ENCODE measurements around the gene TBC1D4.
A peak's percentile ranks its signal among the peaks of the same experiment; 100 is the strongest.

Gene TBC1D4

GRCh38 chr13:75458696-75459422 is 23.1 kb downstream of the TBC1D4 start:
- Histone ChIP-seq H2BK12ac (ENCODE audit: low read length) (no peak overlapping the region), H3K27ac (ENCODE audit: low read depth, low read length) (no peak overlapping the region), H3K27me3 (ENCODE audit: insufficient read depth, low read length) (no peaks in the 10 kb centered on the region), H4K91ac (ENCODE audit: low read depth, low read length) (no peak overlapping the region), H4K12ac (ENCODE audit: low read depth, low read length) (no peak overlapping the region), H3K9ac (ENCODE audit: low read length) (no peak overlapping the region), H3K14ac (ENCODE audit: low read length) (no peak overlapping the region), H3K4me3 (ENCODE audit: low read depth, low read length) (no peak overlapping the region), H2BK5ac (ENCODE audit: low read depth, low read length, poor library complexity) (no peak overlapping the region), H3K4ac (ENCODE audit: low read depth, low read length) (no peak overlapping the region), H3K79me2 (ENCODE audit: control insufficient read depth, insufficient read depth, low read length, poor library complexity) (no peaks in the 10 kb centered on the region), H3K4me1 (ENCODE audit: control insufficient read depth in 1 of 2, insufficient read depth in 2 of 2, low read length in 2 of 2) (peaks cover 0 to 3% of the 10 kb centered on the region in 2 experiments), H2AK5ac (ENCODE audit: low read length) (no peak overlapping the region), H3K18ac (ENCODE audit: low read length) (no peak overlapping the region), H3K9me3 (ENCODE audit: insufficient read depth, low read depth, low read length) (no peaks in the 10 kb centered on the region), H3K23ac (ENCODE audit: low read length) (no peak overlapping the region), H3K4me2 (ENCODE audit: low read length) (no peak overlapping the region), H3K36me3 (ENCODE audit: control insufficient read depth in 1 of 2, insufficient read depth in 2 of 2, low read length in 2 of 2) (no peaks in the 10 kb centered on the region), H4K8ac (ENCODE audit: low read depth, low read length) (no peak overlapping the region), H2BK120ac (ENCODE audit: insufficient read depth, low read length, poor library complexity) (no peak overlapping the region), H3K79me1 (ENCODE audit: low read length) (no peaks in the 10 kb centered on the region), H2AFZ (ENCODE audit: insufficient read depth, low read length, poor library complexity) (no peak overlapping the region)
- DNase-seq = no peak
- no CpG with 5 or more reads among the region's 6 CpGs for WGBS (ENCODE audit: extremely low coverage, insufficient coverage, insufficient read length)

GRCh38 chr13:75455962-75456361 is 26.0 kb downstream of the TBC1D4 start:
- no peak overlapping the region for H3K4me3 ChIP-seq (ENCODE audit: low read depth, low read length)
- H3K79me2 ChIP-seq (ENCODE audit: control insufficient read depth, insufficient read depth, low read length, poor library complexity) = no peaks in the 10 kb centered on the region

GRCh38 chr13:75454497-75454896 is 27.5 kb downstream of the TBC1D4 start:
- H2BK12ac ChIP-seq (ENCODE audit: low read length) = no peak overlapping the region
- no CpG with 5 or more reads among the region's 1 CpG for WGBS (ENCODE audit: extremely low coverage, insufficient coverage, insufficient read length)

More at GRCh38 chr13:75455962-75456361, 26.0 kb downstream of the TBC1D4 start:
- no peak overlapping the region for H2BK120ac ChIP-seq (ENCODE audit: insufficient read depth, low read length, poor library complexity)
- H3K18ac ChIP-seq (ENCODE audit: low read length) = no peak overlapping the region
- no peak overlapping the region for H2BK12ac ChIP-seq (ENCODE audit: low read length)
- H3K4ac ChIP-seq (ENCODE audit: low read depth, low read length) = no peak overlapping the region
- H3K23ac ChIP-seq (ENCODE audit: low read length) = no peak overlapping the region
- H2AK5ac ChIP-seq (ENCODE audit: low read length) = no peak overlapping the region
- H3K27me3 ChIP-seq (ENCODE audit: insufficient read depth, low read length) = no peaks in the 10 kb centered on the region
- H2AFZ ChIP-seq (ENCODE audit: insufficient read depth, low read length, poor library complexity) = no peak overlapping the region
- no peak for DNase-seq
- H3K9me3 ChIP-seq (ENCODE audit: insufficient read depth, low read depth, low read length) = no peaks in the 10 kb centered on the region
- H3K36me3 ChIP-seq (ENCODE audit: control insufficient read depth in 1 of 2, insufficient read depth in 2 of 2, low read length in 2 of 2) = no peaks in the 10 kb centered on the region
- H4K12ac ChIP-seq (ENCODE audit: low read depth, low read length) = no peak overlapping the region
- H3K4me1 ChIP-seq (ENCODE audit: control insufficient read depth in 1 of 2, insufficient read depth in 2 of 2, low read length in 2 of 2) = peaks cover 0 to 3% of the 10 kb centered on the region in 2 experiments
- H4K8ac ChIP-seq (ENCODE audit: low read depth, low read length) = no peak overlapping the region
- H3K9ac ChIP-seq (ENCODE audit: low read length) = no peak overlapping the region
- no peak overlapping the region for H3K14ac ChIP-seq (ENCODE audit: low read length)
- H4K91ac ChIP-seq (ENCODE audit: low read depth, low read length) = no peak overlapping the region
- H2BK5ac ChIP-seq (ENCODE audit: low read depth, low read length, poor library complexity) = no peak overlapping the region
- no peak overlapping the region for H3K4me2 ChIP-seq (ENCODE audit: low read length)
- no peak overlapping the region for H3K27ac ChIP-seq (ENCODE audit: low read depth, low read length)
- no peaks in the 10 kb centered on the region for H3K79me1 ChIP-seq (ENCODE audit: low read length)

GRCh38 chr13:75452564-75452963 is 29.4 kb downstream of the TBC1D4 start:
- no peaks in the 10 kb centered on the region for H3K36me3 ChIP-seq (ENCODE audit: control insufficient read depth in 1 of 2, insufficient read depth in 2 of 2, low read length in 2 of 2)
- H3K4ac ChIP-seq (ENCODE audit: low read depth, low read length) = no peak overlapping the region
- H2BK12ac ChIP-seq (ENCODE audit: low read length) = no peak overlapping the region
- no peak overlapping the region for H3K23ac ChIP-seq (ENCODE audit: low read length)
- no peak overlapping the region for H4K12ac ChIP-seq (ENCODE audit: low read depth, low read length)
- H3K79me2 ChIP-seq (ENCODE audit: control insufficient read depth, insufficient read depth, low read length, poor library complexity) = no peaks in the 10 kb centered on the region
- H3K4me1 ChIP-seq (ENCODE audit: control insufficient read depth in 1 of 2, insufficient read depth in 2 of 2, low read length in 2 of 2) = no peaks in the 10 kb centered on the region
- H3K27me3 ChIP-seq (ENCODE audit: insufficient read depth, low read length) = no peaks in the 10 kb centered on the region
- no peak overlapping the region for H2BK5ac ChIP-seq (ENCODE audit: low read depth, low read length, poor library complexity)
- no peak overlapping the region for H3K18ac ChIP-seq (ENCODE audit: low read length)
- H3K4me3 ChIP-seq (ENCODE audit: low read depth, low read length) = no peak overlapping the region
- no peaks in the 10 kb centered on the region for H3K9me3 ChIP-seq (ENCODE audit: insufficient read depth, low read depth, low read length)
- H2AK5ac ChIP-seq (ENCODE audit: low read length) = no peak overlapping the region
- no peak overlapping the region for H3K9ac ChIP-seq (ENCODE audit: low read length)
- no peak overlapping the region for H3K14ac ChIP-seq (ENCODE audit: low read length)
- H3K27ac ChIP-seq (ENCODE audit: low read depth, low read length) = no peak overlapping the region
- no peak overlapping the region for H3K4me2 ChIP-seq (ENCODE audit: low read length)
- no peak overlapping the region for H2BK120ac ChIP-seq (ENCODE audit: insufficient read depth, low read length, poor library complexity)
- H2AFZ ChIP-seq (ENCODE audit: insufficient read depth, low read length, poor library complexity) = no peak overlapping the region
- DNase-seq = peak; percentile 18 to 66
- WGBS (ENCODE audit: extremely low coverage, insufficient coverage, insufficient read length) = no CpG with 5 or more reads among the region's 8 CpGs
- no peak overlapping the region for H4K8ac ChIP-seq (ENCODE audit: low read depth, low read length)
- no peaks in the 10 kb centered on the region for H3K79me1 ChIP-seq (ENCODE audit: low read length)
- H4K91ac ChIP-seq (ENCODE audit: low read depth, low read length) = no peak overlapping the region

More at GRCh38 chr13:75454497-75454896, 27.5 kb downstream of the TBC1D4 start:
- H2BK120ac ChIP-seq (ENCODE audit: insufficient read depth, low read length, poor library complexity) = no peak overlapping the region
- no peak overlapping the region for H3K9ac ChIP-seq (ENCODE audit: low read length)
- no peak overlapping the region for H3K23ac ChIP-seq (ENCODE audit: low read length)
- no peak for DNase-seq
- H3K79me2 ChIP-seq (ENCODE audit: control insufficient read depth, insufficient read depth, low read length, poor library complexity) = no peaks in the 10 kb centered on the region
- H4K12ac ChIP-seq (ENCODE audit: low read depth, low read length) = no peak overlapping the region
- H3K9me3 ChIP-seq (ENCODE audit: insufficient read depth, low read depth, low read length) = no peaks in the 10 kb centered on the region
- H2BK5ac ChIP-seq (ENCODE audit: low read depth, low read length, poor library complexity) = no peak overlapping the region
- H3K4ac ChIP-seq (ENCODE audit: low read depth, low read length) = no peak overlapping the region
- H3K36me3 ChIP-seq (ENCODE audit: control insufficient read depth in 1 of 2, insufficient read depth in 2 of 2, low read length in 2 of 2) = no peaks in the 10 kb centered on the region
- H4K8ac ChIP-seq (ENCODE audit: low read depth, low read length) = no peak overlapping the region
- H2AFZ ChIP-seq (ENCODE audit: insufficient read depth, low read length, poor library complexity) = no peak overlapping the region
- H4K91ac ChIP-seq (ENCODE audit: low read depth, low read length) = no peak overlapping the region
- no peaks in the 10 kb centered on the region for H3K79me1 ChIP-seq (ENCODE audit: low read length)
- H3K4me3 ChIP-seq (ENCODE audit: low read depth, low read length) = no peak overlapping the region
- H3K4me1 ChIP-seq (ENCODE audit: control insufficient read depth in 1 of 2, insufficient read depth in 2 of 2, low read length in 2 of 2) = peaks cover 0 to 3% of the 10 kb centered on the region in 2 experiments
- H3K4me2 ChIP-seq (ENCODE audit: low read length) = no peak overlapping the region
- H3K14ac ChIP-seq (ENCODE audit: low read length) = no peak overlapping the region
- no peak overlapping the region for H2AK5ac ChIP-seq (ENCODE audit: low read length)
- H3K27me3 ChIP-seq (ENCODE audit: insufficient read depth, low read length) = no peaks in the 10 kb centered on the region
- H3K18ac ChIP-seq (ENCODE audit: low read length) = no peak overlapping the region
- H3K27ac ChIP-seq (ENCODE audit: low read depth, low read length) = no peak overlapping the region
